ENCODE data around the gene ZNF581.
A peak's percentile ranks its signal among the peaks of the same experiment; 100 is the strongest.

ZNF581 gene

GRCh38 chr19:55648585-55649267 lies 5.3 kb downstream of the ZNF581 start:
- DNase-seq = peak in 1 of 4 experiments; percentile 25

- no peak for DNase-seq
Observed at GRCh38 chr19:55649268-55650125, 6.0 kb downstream of the ZNF581 start.

GRCh38 chr19:55650126-55650557 lies 6.7 kb downstream of the ZNF581 start:
- no peak for DNase-seq

- no peak for DNase-seq
Observed at GRCh38 chr19:55650602-55651230, 7.3 kb downstream of the ZNF581 start.

- DNase-seq = no peak
Observed at GRCh38 chr19:55651236-55651635, 7.8 kb downstream of the ZNF581 start.

GRCh38 chr19:55652311-55653128 lies 9.1 kb downstream of the ZNF581 start:
- DNase-seq = no peak

- peak; percentile 99 for DNase-seq
Observed at GRCh38 chr19:55653651-55654322, 10.3 kb downstream of the ZNF581 start.

- peak; percentile 100 for DNase-seq
Observed at GRCh38 chr19:55654323-55654867, 10.9 kb downstream of the ZNF581 start.

- peak; percentile 95 to 98 (median 97) for DNase-seq
Observed at GRCh38 chr19:55654868-55655647, 11.6 kb downstream of the ZNF581 start, which contains the start of gene U2AF2. Gene U2AF2 (plus strand): TSS chr19:55655035. CDS start chr19:55655105, 70 bp downstream.

GRCh38 chr19:55655648-55656040 lies 12.2 kb downstream of the ZNF581 start:
- DNase-seq = no peak

GRCh38 chr19:55656552-55656951 lies 13.1 kb downstream of the ZNF581 start:
- DNase-seq = no peak

- DNase-seq = no peak
Observed at GRCh38 chr19:55656988-55657747, 13.7 kb downstream of the ZNF581 start.

- DNase-seq = no peak
Observed at GRCh38 chr19:55658846-55659459, 15.5 kb downstream of the ZNF581 start.

GRCh38 chr19:55659822-55660221 lies 16.4 kb downstream of the ZNF581 start:
- no peak for DNase-seq

- DNase-seq = no peak
Observed at GRCh38 chr19:55660404-55660803, 17.0 kb downstream of the ZNF581 start.

- no peak for DNase-seq
Observed at GRCh38 chr19:55660991-55661390, 17.5 kb downstream of the ZNF581 start.

- no peak for DNase-seq
Observed at GRCh38 chr19:55661826-55662225, 18.4 kb downstream of the ZNF581 start.

- no peak for DNase-seq
Observed at GRCh38 chr19:55663846-55664536, 20.5 kb downstream of the ZNF581 start.

Data from suppressor macrophage (primary cell).